OCI-M2 (cell line): ENCODE data around the gene UQCRQ.
"Not testable (repeated sequence)": the region's sequence is repeated elsewhere in the genome, so short reads cannot be mapped to it uniquely, and the experiment has no call there.

Experiments
- DNase-seq: peaks from one replicate; lab custom pipeline; 2025; ENCODE audit not compliant: unreplicated experiment; lab: John Stamatoyannopoulos, UW

UQCRQ gene

GRCh38 chr5:132832612-132833011 lies 33.8 kb upstream of the UQCRQ start:
- DNase-seq, result no peak

DNA sequence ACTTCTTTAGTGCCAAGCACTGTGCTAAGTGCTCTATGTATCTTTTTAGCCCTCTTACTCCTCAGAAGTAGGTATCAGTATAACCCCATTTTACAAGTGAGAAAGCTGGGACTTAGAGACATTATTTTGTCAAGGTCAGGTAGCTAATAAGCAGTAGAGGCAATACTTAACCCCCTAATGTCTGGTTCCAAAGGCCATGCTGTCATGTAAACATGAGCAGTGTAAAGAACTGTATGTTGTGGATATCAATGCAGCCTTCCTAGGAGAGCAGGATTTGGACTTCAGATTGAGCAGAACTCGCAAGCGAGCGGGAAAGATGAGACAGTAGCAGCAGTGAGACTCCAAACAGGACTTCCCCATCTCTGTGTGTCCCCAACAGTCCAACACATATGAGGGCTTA lies 32.4 kb upstream of the UQCRQ start:
- no peak for DNase-seq

DNA sequence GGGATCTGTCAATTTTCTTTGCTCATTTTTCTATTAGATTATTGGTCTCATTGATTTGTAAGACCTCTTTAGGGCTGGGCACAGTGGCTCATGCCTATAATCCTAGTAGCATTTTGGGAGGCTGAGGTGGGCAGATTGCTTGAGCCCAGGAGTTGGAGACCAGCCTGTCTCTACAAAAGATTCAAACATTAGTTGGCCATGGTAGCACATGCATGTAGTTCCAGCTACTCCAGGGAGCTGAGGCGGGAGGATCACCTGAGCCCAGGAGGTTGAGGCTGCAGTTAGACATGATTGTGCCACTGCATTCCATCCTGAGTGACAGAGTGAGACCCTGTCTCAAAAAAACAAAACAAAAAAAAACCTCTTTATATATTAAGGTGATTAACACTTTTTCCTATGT lies 29.6 kb upstream of the UQCRQ start:
- no peak for DNase-seq

- no peak for DNase-seq
Measured at GRCh38 chr5:132837868-132838267, 28.6 kb upstream of the UQCRQ start.

GRCh38 chr5:132838516-132839282 lies 27.7 kb upstream of the UQCRQ start:
- no peak for DNase-seq

DNA sequence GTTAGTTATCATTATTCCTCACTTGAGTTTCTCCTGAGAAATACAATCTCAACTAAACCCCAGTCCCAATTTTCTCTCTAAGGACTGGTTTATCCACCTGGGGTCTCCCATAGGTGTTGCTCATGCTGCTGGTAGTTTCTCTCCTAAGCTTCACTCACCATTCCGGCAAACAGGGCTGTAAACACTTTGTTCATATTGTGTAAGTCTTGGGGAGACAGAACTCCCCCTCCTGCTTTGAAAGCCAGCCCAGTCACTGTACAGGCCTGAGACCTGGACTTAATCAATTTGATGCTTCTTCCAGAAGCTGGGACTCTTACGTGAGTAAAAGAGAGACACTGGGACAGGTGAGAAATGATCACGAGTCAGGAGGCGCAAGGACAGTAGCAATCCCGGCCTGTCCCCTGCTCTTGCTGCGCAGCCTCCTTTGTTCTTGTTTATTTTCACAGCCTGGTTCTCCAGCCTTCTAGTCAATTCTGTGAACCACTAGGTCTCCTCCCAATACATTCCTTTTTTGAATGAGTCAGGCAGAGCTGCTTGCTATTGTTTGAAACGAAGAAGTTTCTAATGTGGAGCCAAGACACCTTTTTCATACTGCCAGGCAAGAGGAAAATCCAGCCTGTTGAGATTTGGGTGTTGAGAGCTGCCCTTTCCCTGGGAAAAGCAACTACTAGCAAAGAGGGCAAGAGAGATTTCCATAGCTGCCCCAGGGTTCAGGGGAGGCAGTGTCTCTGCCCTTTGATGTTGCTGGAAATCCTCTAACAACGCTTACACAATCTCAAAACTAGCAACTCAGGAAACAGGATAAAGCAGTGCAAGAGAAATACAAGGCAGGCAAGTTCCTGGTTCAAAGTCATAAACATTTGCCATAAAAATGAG lies 26.8 kb upstream of the UQCRQ start:
- DNase-seq, result no peak

- no peak for DNase-seq
Measured at GRCh38 chr5:132840313-132840712, 26.1 kb upstream of the UQCRQ start.

DNA sequence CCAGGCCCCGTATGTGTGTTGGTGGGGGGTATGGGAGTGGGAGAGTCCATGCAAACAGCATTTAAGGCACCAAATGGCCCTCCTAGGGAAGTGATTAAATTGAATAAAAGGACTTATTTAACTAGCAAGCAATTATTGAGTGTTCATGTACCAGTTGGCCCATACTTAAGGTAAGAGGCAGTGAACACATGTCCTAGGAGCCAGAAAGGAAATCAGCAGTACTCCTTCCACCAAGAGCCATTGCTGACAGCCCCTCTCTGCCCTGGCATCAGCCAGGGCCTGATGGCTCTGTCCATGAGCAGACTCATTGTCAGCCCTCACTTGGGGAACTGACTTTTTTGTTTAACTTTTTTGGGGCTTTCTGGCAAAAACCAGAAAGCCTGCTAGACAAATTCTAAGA lies 25.5 kb upstream of the UQCRQ start:
- no peak for DNase-seq

GRCh38 chr5:132841305-132841704 lies 25.1 kb upstream of the UQCRQ start:
- DNase-seq, result no peak

DNA sequence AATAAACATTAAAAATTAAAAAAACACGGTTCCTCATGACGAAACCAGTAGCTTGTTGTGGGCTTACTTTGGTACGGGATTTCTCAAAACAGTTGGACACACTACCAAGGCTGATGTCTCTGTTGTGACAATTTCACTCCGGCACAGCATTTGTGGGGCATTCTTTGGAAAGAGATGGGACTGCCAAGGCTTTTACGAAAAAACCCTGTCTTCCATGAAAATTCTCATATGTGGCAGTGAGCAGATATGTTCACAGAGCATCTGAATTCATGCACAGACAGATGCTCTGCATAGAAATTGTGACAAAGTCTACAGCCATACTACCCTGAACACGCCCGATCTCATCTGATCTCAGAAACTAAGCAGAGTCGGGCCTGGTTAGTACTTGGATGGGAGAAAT lies 18.2 kb upstream of the UQCRQ start:
- no peak for DNase-seq

DNA sequence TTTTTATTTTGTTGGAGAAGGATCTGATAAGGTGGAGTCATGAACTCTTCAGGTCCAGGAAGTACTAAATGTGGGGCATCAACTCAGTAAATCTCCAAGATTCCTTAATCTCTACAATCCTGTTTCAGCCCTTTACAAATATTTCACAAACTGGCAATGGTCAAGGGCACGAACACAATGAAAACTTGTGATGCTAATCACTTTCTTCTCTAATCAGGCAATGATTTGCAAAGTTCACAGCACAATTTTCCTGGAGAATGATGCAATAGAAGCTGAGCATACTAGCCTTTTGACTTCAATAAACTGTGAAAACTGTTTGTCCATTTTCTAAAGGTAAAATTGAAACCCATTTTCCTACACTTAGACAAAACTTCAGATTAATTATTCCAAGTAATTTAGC lies 17.1 kb upstream of the UQCRQ start:
- no peak for DNase-seq

GRCh38 chr5:132850066-132850465 lies 16.4 kb upstream of the UQCRQ start:
- no peak for DNase-seq

DNA sequence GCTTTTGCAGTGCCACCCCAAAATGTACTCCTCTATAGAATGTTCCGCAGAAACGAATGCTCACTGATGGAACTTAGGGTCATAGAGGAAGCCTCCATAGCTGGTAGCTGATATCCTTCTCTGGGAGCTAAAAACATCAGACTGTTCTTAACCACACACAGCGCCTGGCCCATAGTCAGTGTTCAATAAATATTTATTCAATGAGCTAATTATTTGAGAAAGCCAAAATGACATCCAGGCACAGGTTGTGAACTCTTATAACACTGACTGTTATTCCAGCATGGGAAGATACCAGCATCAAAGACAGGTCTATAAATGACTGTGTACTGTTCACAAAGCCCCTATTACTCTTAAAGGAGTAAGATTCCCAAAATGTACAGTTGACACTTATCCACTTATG lies 13.1 kb upstream of the UQCRQ start:
- DNase-seq, result no peak

- no peak for DNase-seq
Measured at GRCh38 chr5:132853790-132854189, 12.7 kb upstream of the UQCRQ start.

DNA sequence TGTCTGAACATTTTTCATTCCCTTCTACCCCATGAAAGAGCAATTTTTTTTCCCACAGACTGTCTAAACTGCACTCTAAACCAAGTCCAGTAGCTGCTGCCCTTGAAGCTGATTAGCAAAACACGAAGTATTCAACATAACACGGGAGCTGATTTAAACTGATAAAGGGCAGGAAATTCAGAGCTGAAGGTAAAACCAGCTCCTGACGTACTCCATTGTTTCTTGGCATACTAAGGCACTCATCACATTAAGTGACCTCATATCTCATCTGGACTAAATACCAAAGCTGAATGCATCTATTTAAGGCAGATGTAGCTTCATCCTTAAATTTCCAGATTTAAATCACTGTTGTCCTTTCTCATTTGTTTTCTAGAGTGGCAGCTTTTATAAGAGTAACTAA lies 12.1 kb upstream of the UQCRQ start:
- no peak for DNase-seq

GRCh38 chr5:132854992-132855391 lies 11.4 kb upstream of the UQCRQ start:
- not testable (repeated sequence) for DNase-seq

GRCh38 chr5:132856011-132856410 lies 10.4 kb upstream of the UQCRQ start:
- no peak for DNase-seq

GRCh38 chr5:132859889-132860437 lies 6.5 kb upstream of the UQCRQ start:
- no peak for DNase-seq

GRCh38 chr5:132860742-132861141 lies 5.7 kb upstream of the UQCRQ start:
- no peak for DNase-seq

- DNase-seq, result no peak
Measured at GRCh38 chr5:132865668-132866341, 637 bp upstream of the UQCRQ start.

GRCh38 chr5:132867046-132867451 lies 607 bp downstream of the UQCRQ start:
- no peak for DNase-seq
